ENCODE measurements around the gene DYSF. TPM values are rescaled to one million over a fixed set of nuclear protein-coding genes. Genes with fewer than 3 reads are reported as not detected.

The DYSF gene
- total RNA-seq, 4 donors from 2014 or later, result 2.6 to 20.7 (median 12.7) TPM

- Histone ChIP-seq H3K4me1 (no peaks in the 10 kb centered on the region), H3K27me3 (no peaks in the 10 kb centered on the region), H3K9me3 (no peaks in the 10 kb centered on the region), H3K4me3 (no peak overlapping the region), H3K27ac (no peak overlapping the region), H3K36me3 (no peaks in the 10 kb centered on the region)
- intact Hi-C loops (cut with DNase I; ENCODE audit: low total_unique reads), result no loop called here
- TF ChIP-seq POLR2A (IDR thresholded peaks at IDR 0.05), result no peak
- TF ChIP-seq CTCF (IDR thresholded peaks at IDR 0.05), result no peak
- DNase-seq, result no peak
Observed at GRCh38 chr2:71595569-71595968, 142.2 kb downstream of the DYSF start.

GRCh38 chr2:71596011-71596410, 142.7 kb downstream of the DYSF start:
- H3K4me3 ChIP-seq, result no peak overlapping the region
- intact Hi-C loops (cut with DNase I; ENCODE audit: low total_unique reads), result no loop called here
- no peaks in the 10 kb centered on the region for H3K4me1 ChIP-seq
- H3K27ac ChIP-seq, result no peak overlapping the region
- no peak for TF ChIP-seq CTCF (IDR thresholded peaks at IDR 0.05)
- TF ChIP-seq POLR2A (IDR thresholded peaks at IDR 0.05), result no peak
- no peaks in the 10 kb centered on the region for H3K36me3 ChIP-seq
- no peaks in the 10 kb centered on the region for H3K27me3 ChIP-seq
- no peaks in the 10 kb centered on the region for H3K9me3 ChIP-seq
- no peak for DNase-seq

GRCh38 chr2:71597756-71598155, 144.4 kb downstream of the DYSF start:
- H3K27me3 ChIP-seq, result no peaks in the 10 kb centered on the region
- no peak overlapping the region for H3K4me3 ChIP-seq
- H3K27ac ChIP-seq, result no peak overlapping the region
- TF ChIP-seq CTCF (IDR thresholded peaks at IDR 0.05), result no peak
- TF ChIP-seq POLR2A (IDR thresholded peaks at IDR 0.05), result no peak
- intact Hi-C loops (cut with DNase I; ENCODE audit: low total_unique reads), result no loop called here
- DNase-seq, result no peak
- H3K9me3 ChIP-seq, result no peaks in the 10 kb centered on the region
- no peaks in the 10 kb centered on the region for H3K36me3 ChIP-seq
- no peaks in the 10 kb centered on the region for H3K4me1 ChIP-seq

- Histone ChIP-seq H3K4me3 (no peak overlapping the region), H3K36me3 (no peaks in the 10 kb centered on the region), H3K9me3 (no peaks in the 10 kb centered on the region), H3K27ac (no peak overlapping the region), H3K4me1 (no peaks in the 10 kb centered on the region), H3K27me3 (no peaks in the 10 kb centered on the region)
- intact Hi-C loops (cut with DNase I; ENCODE audit: low total_unique reads), result no loop called here
- no peak for TF ChIP-seq CTCF (IDR thresholded peaks at IDR 0.05)
- no peak for TF ChIP-seq POLR2A (IDR thresholded peaks at IDR 0.05)
- DNase-seq, result no peak
Observed at GRCh38 chr2:71598526-71598925, 145.2 kb downstream of the DYSF start.

GRCh38 chr2:71599038-71599437, 145.7 kb downstream of the DYSF start:
- Histone ChIP-seq H3K27ac (no peak overlapping the region), H3K9me3 (no peaks in the 10 kb centered on the region), H3K4me1 (no peaks in the 10 kb centered on the region), H3K4me3 (no peak overlapping the region), H3K27me3 (no peaks in the 10 kb centered on the region), H3K36me3 (no peaks in the 10 kb centered on the region)
- TF ChIP-seq POLR2A (IDR thresholded peaks at IDR 0.05) (no peak), CTCF (IDR thresholded peaks at IDR 0.05) (no peak)
- intact Hi-C loops (cut with DNase I; ENCODE audit: low total_unique reads), result no loop called here
- DNase-seq, result no peak
